ENCODE data around the gene SP100.
A peak's percentile ranks its signal among the peaks of the same experiment; 100 is the strongest.
"Not testable (repeated sequence)": the region's sequence is repeated elsewhere in the genome, so short reads cannot be mapped to it uniquely, and the experiment has no call there.

SP100 gene

DNA sequence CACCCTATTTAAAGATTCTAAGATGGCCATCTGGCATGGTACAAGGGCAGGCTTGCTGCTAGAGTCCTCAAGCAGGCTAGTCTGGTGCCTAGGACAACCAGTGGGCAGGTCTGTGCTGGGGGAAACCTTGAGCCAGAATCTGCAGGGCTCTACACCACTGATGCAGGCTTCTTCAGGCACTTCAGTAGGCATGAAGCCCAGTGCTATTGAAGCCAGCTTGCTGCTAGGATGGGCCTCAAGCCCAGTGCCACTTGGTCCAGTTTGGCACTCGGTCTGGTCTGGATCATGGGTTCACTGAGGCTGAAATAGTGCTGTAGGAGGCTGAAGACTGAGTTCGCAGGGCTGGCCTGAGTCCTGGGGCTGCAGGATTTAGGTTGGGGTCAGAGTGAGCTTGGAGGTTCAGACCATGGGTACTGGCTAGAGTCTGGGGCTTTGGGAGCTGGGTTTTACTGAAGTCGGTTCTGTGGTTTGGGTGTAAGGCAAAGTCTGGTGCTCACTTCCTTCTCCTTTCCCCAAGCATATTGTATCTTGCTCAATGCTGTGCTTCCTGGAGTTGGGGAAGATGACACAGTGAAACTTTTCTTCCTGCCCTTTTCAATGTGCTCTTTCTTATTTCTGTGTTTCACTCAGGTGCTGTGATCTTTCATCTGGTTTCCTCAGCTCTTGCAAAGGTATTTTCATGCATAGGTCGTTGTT, 41.2 kb downstream of the SP100 start:
- DNase-seq (ENCODE audit: low read depth in 4 of 4, low spot score in 1 of 4): no peak

DNA sequence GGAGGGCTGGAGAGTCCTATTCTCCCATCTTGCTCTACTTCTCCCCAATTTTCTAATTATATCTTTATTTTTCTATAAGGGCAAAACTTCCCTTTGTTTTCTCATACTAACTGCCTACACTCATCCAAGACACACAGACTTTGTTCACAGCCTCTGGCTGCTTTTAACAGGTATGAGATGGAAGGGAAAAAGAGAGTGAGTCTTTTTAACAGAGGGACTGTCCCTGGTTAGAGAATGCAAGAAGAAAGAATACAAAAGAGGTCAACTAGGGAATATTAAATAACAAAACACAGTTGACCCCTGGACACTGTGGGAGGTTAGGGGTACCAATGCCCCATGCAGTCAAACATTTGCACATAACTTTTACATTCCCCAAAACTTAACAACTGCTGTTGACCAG, 41.8 kb downstream of the SP100 start:
- no peak for DNase-seq (ENCODE audit: low read depth in 4 of 4, low spot score in 1 of 4)

DNA sequence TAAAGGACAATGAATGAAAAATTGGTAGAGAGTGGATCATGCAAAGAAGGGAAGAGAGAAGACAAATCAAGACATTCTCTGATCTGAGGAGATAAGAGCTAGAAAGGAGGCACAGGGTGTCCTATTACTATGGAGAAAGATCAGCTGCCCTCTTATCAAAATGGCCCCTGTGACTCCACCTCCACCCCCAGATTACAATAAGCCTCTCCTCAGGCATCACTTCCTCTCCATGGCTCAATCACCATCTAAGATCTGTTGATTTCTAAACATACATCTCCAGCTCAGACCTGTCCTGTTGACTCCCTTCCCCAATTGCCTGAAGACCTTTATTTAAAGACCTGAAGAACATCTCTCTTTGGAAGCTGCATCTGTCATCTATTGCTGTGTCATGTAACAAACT, 43.2 kb downstream of the SP100 start:
- no peak for DNase-seq (ENCODE audit: low read depth in 4 of 4, low spot score in 1 of 4)

DNA sequence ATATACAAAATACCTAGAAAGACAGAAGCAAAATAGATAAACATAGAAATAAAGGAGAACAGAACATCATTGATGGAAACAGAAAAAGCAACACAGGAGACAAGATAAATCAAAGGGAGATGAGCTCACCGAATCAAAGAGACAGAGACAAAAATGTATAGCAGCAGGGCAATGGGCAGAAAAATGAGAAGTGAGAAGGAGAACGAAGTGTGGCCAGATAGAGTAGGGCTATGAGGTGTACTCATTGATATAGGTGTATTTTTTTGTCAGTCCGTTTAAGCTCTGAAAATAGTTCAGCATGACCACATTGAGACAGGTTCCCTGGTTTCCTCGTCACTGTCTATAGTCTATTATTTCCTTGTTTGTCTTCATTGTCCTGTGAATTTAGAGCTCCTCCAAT, 55.1 kb downstream of the SP100 start:
- DNase-seq (ENCODE audit: low read depth in 4 of 4, low spot score in 1 of 4): no peak

DNA sequence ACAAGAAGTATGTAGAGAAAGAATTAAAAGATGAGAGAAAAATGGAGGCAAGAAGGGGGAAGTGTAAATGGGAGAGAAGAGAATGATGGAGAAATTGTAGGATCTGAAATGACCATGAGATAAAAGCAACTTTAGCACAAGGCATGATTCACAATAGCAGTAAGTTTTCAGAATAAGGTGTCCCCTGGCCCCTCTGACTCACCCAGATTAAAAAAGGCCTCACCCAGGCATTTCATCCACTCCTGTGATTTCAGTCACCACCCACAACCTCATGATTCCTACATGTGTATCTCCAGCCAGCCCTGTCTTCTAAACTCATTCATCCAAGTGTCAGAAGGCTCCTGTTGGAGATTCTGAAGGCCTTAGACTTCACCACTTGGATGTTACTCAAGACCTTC, 56.6 kb downstream of the SP100 start:
- DNase-seq (ENCODE audit: low read depth in 4 of 4, low spot score in 1 of 4): peak in 2 of 4 experiments; percentile 13 to 52

DNA sequence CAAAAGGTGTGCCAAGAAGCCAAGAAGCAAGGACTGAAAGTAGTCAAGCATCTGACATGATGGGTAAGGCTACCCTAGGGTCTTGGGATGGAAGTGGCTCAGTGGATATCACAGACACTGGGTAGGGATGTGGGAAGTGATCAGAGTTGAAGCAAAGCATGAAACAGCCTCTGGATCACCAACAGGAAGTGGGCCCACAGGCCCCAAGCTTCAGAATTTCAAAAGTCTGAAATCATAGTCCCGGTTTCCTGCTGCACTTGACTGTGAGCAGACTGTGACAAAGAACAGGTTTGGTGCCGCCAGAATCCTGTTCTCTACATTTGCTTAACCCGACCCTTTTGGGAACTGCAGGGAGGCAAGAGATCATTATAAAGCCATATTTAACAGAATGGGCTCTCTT, 57.4 kb downstream of the SP100 start:
- DNase-seq (ENCODE audit: low read depth in 4 of 4, low spot score in 1 of 4): no peak

DNA sequence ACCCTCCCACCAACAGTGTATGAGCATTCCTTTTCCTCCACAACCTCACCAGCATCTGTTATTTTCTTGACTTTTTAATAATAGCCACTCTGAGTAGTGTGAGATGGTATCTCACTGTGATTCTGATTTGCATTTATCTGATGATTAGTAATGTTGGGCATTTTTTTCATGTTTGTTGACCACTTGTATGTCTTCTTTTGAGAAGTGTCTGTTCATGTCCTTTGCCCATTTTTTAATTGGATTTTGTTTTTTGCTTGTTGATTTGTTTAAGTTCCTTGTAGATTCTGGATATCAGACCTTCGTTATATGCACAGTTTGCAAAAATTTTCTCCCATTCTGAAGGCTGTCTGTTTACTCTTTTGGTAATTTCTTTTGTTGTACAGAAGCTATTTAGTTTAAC, 59.1 kb downstream of the SP100 start:
- DNase-seq (ENCODE audit: low read depth in 4 of 4, low spot score in 1 of 4): no peak

DNA sequence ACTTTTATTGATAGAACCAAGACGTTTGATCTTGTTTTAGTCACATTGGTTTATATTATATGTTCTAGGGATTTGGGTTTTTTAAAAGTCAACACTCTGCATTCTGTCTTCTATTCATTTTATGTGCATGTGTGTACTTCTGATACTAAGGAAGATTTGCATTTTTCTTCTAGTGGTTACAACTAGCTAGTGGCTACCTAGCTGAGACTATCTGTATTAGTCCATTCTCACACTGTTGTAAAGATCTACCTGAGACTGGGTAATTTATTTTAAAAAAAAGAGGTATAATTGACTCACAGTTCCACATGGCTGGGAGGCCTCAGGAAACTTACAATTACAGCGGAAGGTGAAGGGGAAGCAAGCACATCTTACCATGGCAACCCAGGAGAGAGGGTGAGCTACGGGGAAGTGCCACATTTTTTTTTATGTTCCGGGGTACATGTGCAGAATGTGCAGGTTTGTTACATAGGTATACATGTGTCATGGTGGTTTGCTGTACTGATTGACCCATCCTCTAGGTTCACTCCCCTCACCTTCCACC, 69.9 kb downstream of the SP100 start:
- no peak for DNase-seq (ENCODE audit: low read depth in 4 of 4, low spot score in 1 of 4)

DNA sequence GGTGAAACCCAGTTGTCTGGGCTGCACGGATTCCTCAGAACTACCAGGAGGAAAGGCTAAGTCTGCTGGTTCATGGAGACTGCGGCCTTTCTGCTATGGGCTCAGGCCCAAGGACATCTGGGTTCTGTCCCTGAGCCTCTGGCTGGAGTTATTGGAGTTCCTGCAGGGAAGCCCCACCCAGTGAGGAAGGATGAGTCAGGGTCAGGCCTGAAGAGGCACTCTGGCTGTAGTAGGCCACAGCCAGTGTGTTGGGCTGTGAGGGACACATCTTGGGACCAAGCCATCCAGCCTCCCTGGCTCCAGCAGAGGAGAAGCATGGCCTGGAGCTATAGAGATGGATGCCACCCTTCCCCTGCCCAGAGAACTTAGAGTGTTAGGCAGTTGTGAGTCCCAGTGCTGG, 75.2 kb downstream of the SP100 start:
- not testable (repeated sequence) for DNase-seq (ENCODE audit: low read depth in 4 of 4, low spot score in 1 of 4)

DNA sequence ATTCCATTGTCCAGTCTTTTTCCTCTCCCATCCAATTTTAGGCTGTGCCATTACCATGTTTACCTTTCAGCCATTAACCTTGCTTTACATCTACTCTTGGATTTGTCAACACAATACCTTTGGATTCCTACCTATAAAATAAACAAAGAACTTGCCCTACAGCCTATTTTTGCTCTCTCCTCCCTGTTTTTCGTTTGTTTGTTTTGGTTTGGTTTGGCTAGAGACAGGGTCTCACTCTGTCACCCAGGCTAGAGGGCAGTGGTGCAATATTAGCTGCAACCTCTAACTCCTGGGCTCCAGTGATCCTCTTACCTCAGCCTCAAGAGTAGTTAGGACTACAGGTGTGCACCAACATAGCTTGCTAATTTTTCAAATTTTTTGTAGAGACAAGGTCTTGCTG, 76.1 kb downstream of the SP100 start:
- no peak for DNase-seq (ENCODE audit: low read depth in 4 of 4, low spot score in 1 of 4)

DNA sequence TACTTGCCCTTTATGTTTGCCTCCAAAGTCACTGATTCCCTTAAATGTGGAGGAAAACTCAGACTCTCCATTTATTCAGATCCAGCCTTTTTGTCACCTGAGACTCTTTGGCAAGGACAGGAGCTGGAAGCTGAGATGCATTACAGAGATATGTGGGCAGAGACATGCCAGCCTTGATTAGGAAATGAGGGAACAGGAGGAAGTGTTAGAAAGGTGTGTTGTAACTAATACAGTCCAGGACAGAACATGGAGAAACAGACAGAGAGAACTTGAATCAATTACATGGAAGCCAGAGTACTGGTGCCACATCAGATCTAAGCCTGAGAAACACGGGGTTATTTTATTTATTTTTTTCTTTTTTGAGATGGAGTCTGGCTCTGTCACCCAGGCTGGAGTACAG, 79.0 kb downstream of the SP100 start:
- DNase-seq (ENCODE audit: low read depth in 4 of 4, low spot score in 1 of 4): no peak

DNA sequence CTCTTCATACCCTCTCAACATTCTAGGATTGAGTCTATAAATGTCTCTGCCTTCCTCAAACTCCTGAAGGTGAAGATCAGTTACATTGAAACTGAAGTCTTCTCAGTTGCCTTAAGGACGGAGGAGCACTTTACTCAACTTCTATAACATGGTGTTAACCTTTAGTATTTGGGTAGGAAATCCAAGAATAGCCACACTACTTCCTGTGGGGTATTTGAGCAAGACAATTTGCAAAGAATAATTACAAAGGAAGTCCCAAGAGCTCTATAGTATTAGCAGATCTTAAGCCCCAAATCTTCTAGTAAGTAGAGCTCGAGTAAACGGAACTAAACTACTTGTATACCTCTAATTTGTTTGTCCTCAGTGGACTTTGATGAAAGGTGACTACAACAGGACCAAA, 80.9 kb downstream of the SP100 start:
- DNase-seq (ENCODE audit: low read depth in 4 of 4, low spot score in 1 of 4): no peak

DNA sequence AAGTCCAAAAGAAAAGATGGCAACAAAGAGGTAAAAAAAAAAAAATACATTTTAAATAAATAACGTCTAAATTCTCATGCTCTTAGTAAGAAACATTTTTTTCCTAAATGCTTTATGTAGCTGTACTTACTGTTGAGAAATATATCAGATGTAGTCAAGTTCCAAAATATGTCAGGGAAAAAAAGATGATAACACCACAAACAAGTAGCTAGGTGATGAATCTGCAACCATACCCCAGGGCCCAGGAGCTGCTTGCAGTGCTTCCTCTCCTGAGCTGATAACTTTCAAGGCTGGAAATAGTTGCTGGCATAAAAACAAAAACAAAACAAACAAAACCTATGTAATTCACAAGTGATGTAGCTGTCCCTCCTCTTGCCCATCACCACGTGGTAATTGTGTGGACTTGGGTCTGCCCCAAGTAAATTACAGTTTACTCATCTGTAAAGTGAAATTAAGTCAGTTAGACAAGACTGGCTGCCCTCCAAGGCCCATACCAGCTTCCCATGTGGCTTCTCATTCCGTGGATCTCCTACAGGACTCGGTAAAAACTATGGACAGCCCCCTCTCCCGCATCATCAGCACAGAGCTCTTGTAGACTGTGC, 82.6 kb downstream of the SP100 start:
- DNase-seq (ENCODE audit: low read depth in 4 of 4, low spot score in 1 of 4): no peak

DNA sequence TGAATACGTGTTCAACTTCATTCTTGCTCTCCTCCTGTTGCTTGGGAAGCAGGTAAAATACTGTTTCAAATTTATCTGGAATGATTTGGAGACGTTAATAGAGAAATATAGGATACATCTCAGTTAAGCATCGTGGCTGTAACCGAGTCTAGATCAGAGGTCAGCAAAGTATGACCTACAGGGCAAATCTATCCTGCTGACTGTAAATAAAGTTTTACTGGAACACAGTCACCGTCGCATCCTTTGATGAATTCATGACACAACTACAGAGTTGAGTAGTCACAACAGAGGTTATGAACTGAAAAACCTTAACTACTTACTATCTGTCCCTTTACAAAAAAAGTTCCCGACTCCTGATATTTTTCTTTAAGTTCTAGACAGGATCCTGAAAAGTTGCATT, 86.6 kb downstream of the SP100 start:
- DNase-seq (ENCODE audit: low read depth in 4 of 4, low spot score in 1 of 4): no peak

DNA sequence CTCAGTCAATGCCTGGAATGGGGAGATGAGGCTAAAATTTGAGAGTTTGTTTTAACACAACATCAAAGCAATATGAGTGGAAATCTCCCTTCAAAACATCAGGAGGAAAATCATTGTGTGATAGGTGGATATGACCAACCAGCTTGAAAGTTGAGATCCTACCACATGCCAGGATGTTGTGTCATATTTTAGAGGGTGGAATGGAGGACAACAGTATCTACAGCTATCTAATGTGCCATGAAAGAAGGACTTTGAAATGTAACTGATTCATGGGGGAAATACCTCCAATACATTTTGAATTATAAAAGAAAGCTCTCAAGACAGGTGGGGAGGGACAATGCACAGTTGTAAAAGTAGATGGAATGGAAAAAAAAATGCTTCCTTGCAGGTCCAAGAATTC, 87.8 kb downstream of the SP100 start:
- no peak for DNase-seq (ENCODE audit: low read depth in 4 of 4, low spot score in 1 of 4)

DNA sequence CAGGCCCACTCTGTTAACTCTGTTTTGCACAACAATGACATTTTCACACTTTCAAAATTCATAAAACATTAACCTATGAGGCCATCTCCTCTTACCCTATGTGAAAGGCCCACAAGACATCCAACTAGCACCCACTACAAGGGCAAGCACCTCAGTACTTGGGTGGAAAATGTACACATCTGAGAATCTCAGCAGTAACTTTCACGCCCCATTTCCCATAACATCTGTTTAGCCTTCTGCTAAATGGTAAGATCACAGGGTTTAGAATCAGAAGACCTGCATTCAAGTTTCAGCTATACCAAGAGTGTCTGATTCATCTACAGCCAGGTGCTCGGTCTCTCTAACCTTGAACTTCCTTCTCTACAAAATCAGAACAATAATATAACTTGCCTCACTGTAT, 89.2 kb downstream of the SP100 start:
- no peak for DNase-seq (ENCODE audit: low read depth in 4 of 4, low spot score in 1 of 4)

DNA sequence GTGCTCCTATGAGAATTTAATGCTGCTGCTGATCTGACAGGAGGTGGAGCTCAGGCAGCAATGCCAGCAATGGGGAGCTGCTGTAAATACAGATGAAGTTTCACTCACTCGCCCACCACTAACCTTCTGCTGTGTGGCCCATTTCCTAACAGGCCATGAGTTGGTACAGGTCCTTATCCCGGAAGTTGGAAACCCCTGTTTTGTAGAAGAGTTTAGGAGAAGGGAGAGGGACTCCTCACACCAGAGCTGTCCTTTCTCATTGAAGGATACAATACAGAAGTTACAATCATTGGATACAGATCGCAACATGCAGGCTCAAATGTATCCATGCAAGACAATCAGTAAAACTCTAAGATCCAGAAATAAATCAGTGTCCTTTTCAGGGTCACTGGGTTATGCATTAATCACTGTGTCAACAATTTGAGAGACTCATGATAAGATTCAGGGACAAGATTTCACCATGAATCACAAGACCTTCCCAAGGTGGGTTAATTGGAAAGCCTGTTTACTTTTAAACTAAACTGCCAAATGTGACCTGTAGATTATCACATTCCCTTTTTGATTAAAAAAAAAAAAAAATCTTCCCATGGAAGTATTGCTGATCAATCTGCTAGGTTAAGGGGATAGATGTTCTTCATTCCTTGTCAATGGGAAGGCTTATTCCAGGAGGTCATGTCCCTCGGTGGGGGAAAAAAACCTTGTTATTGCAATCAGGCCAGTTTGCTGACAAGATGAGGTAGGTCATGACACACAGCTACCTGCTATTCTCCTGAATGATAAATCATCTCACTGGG, 97.2 kb downstream of the SP100 start:
- no peak for DNase-seq (ENCODE audit: low read depth in 4 of 4, low spot score in 1 of 4)

DNA sequence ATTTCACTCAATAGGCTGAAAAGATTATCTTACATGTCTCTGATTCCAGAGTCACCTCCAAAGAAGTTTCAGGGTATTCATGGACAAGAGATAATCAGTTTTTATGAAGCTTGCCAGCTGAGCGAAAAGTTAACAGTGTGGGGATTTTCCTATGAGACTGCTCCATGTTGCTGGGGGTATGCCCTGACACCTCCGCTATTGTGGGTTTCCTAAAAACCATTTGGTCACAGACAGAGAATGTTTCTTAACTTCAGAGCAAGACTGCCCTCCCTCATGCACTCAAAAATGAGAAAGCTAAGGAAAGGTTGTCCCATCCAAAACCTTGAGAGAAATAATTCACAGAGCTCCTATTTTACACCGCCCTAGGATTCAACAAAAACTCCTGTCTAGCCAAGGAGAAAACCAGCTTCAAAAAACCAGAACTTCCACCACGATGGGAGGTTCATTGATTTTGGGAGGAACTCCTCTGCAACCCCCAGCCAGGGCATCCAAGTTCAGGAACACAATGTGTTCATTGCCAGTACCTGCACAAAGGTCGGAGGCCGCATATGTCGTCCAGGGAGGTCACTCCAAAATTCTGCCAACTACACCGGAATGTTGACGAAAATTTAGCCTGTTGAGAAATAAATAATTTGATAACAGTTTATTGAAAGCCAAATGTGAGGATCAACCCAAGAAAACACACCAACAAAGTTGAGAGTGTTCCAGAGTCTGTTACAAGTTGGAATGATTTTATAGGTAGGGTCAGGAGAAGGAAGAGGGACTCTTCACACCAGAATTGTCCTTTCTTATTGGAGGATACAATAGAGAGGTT, 104.3 kb downstream of the SP100 start:
- no peak for DNase-seq (ENCODE audit: low read depth in 4 of 4, low spot score in 1 of 4)

DNA sequence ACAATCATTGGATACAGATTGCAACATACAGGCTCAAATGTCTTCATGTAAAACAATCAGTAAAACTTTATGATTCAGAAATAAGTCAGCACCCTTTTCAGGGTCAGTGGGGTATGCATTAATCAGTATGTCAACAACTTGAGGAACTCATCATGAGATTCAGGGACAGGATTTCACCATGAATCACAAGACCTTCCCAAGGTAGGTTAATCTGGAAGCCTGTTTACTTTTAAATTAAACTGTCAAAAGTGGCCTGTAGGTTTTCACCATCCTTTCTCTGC, 104.8 kb downstream of the SP100 start:
- no peak for DNase-seq (ENCODE audit: low read depth in 4 of 4, low spot score in 1 of 4)

DNA sequence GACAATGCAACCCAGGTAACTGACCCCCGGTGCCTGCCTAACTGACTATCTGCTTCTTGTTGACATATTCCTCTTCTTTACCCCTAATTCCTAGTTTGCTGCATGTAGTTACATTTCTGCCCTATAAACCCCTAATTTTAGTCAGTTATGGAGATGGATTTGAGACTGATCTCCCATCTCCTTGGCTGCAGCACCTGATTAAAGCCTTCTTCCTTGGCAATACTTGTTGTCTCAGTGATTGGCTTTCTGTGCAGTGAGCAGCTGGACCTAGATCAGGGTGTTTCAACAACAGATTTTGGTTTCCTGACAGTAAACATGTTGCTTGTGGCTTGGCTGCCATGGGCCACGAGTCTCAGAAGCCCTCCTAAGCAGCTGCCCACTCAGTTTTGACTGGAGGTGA, 105.4 kb downstream of the SP100 start:
- no peak for DNase-seq (ENCODE audit: low read depth in 4 of 4, low spot score in 1 of 4)

DNA sequence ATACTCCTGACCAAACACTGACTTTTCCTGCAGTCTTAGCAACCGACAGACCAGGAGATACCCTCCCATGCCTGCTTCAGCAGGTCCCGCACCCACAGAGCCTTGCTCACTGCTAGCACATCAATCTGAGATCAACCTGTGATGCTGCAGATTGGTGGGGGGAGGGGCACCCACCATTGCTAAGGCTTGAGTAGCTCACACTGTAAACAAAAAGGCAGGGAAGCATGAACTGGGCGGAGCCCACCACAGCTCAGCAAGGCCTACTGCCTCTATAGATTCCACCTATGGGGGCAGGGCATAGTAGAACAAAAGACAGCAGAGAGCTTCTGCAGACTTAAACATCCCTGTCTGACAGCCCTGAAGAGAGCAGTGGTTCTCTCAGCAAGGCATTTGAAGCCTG, 109.7 kb downstream of the SP100 start:
- no peak for DNase-seq (ENCODE audit: low read depth in 4 of 4, low spot score in 1 of 4)

DNA sequence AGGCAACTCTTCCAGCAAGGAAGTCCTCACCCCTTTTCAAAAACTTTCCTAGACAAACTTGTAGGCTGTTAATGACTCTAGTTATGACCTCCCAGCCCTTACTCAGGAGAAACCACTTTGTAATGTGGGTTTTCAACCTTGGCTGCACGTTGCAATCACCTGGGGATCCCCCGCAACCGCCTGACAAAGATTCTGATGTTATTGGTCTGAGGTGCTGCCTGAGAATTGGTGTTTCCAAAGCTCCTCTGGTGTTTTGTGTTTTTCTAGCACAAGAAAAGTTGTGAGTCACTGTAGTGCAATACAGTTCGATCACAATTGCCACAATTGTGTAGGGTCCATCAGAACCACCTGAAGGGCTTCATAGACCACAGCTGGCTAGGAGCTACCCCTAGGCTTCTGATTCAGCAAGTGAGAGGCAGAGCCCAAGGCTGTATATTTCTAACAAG, 121.6 kb downstream of the SP100 start:
- peak in 1 of 4 experiments; percentile 5 for DNase-seq (ENCODE audit: low read depth in 4 of 4, low spot score in 1 of 4)

All from stimulated activated CD4-positive, alpha-beta T cell treated with anti-CD3 and anti-CD28 coated beads, Interleukin-1b, Interleukin-23, amount 100 ng/mL, for 24 hours (primary cell).